ENCODE data around the gene NCOA6. TPM values are rescaled to one million over a fixed set of nuclear protein-coding genes. Genes with fewer than 3 reads are reported as not detected.
A peak's percentile ranks its signal among the peaks of the same experiment; 100 is the strongest.

The NCOA6 gene
- total RNA-seq, 3 donors from 2014 or later (not counting 1 experiment from before 2014, with no cell fraction given): 34.7 to 41.6 (median 37.0) TPM

- 93% methylated on average over 1 of the region's 2 CpGs for WGBS (ENCODE audit: insufficient coverage)
Observed at GRCh38 chr20:34748709-34749108, 76.7 kb downstream of the NCOA6 start.

DNA sequence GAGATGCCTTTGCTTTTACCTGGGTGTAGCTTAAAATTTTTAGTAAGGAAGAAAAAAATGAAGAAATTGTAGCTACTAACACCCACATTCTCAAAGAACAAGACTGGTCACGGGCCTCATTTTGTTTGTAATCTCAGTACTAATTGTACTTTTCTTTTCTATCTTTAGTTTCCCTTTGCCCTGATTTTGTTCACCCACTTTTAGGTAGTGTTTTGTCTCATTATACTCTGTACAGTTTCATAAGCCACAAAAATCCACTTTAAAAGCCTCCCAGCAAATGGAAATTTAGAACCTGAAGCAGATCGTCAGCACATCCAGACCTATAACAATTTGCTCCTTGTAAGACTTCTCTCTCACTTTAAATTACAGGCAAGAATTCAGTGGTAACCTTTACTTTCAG lies 78.0 kb downstream of the NCOA6 start:
- Mint-ChIP-seq H3K27ac (peak overlapping the region in 1 of 2 donors; percentile 31), H3K4me1 (peaks cover 8 to 9% of the 10 kb centered on the region in 2 donors), H3K27me3 (ENCODE audit: low read depth in 2 of 2) (no peaks in the 10 kb centered on the region), H3K4me3 (no peak overlapping the region), H3K9me3 (no peaks in the 10 kb centered on the region), H3K36me3 (peaks cover 7% of the 10 kb centered on the region)
- Histone ChIP-seq H3K27me3 (ENCODE audit: control insufficient read depth, insufficient read depth, low read length) (no peaks in the 10 kb centered on the region), H3K9me3 (ENCODE audit: control insufficient read depth, insufficient read depth, low read length) (no peaks in the 10 kb centered on the region), H3K36me3 (ENCODE audit: control insufficient read depth, insufficient read depth, low read length) (peaks cover 62% of the 10 kb centered on the region), H3K4me1 (ENCODE audit: control insufficient read depth, insufficient read depth, low read length) (no peaks in the 10 kb centered on the region), H3K27ac (ENCODE audit: low read length) (no peak overlapping the region), H3K4me3 (ENCODE audit: low read length) (no peak overlapping the region)
- 76% methylated on average over 2 of the region's 2 CpGs for WGBS (ENCODE audit: insufficient coverage)
- ATAC-seq (no peak), DNase-seq (no peak)
- intact Hi-C loops (cut with micrococcal nuclease): no loop called here
- no peak for TF ChIP-seq CTCF (IDR thresholded peaks at IDR 0.05)

More at GRCh38 chr20:34748709-34749108, 76.7 kb downstream of the NCOA6 start:
- no peaks in the 10 kb centered on the region for H3K4me1 Mint-ChIP-seq
- DNase-seq (no peak), ATAC-seq (no peak)
- H3K27me3 ChIP-seq (ENCODE audit: control insufficient read depth, insufficient read depth, low read length): no peaks in the 10 kb centered on the region
- no peaks in the 10 kb centered on the region for H3K9me3 ChIP-seq (ENCODE audit: control insufficient read depth, insufficient read depth, low read length)
- no peak for TF ChIP-seq CTCF (IDR thresholded peaks at IDR 0.05)
- H3K4me3 ChIP-seq (ENCODE audit: low read length): no peak overlapping the region
- no peak overlapping the region for H3K27ac Mint-ChIP-seq
- no peaks in the 10 kb centered on the region for H3K36me3 Mint-ChIP-seq
- intact Hi-C loops (cut with micrococcal nuclease): no loop called here
- H3K9me3 Mint-ChIP-seq: no peaks in the 10 kb centered on the region
- no peak overlapping the region for H3K27ac ChIP-seq (ENCODE audit: low read length)
- peaks cover 55% of the 10 kb centered on the region for H3K36me3 ChIP-seq (ENCODE audit: control insufficient read depth, insufficient read depth, low read length)
- no peaks in the 10 kb centered on the region for H3K4me1 ChIP-seq (ENCODE audit: control insufficient read depth, insufficient read depth, low read length)
- H3K4me3 Mint-ChIP-seq: no peak overlapping the region
- H3K27me3 Mint-ChIP-seq (ENCODE audit: low read depth in 2 of 2): no peaks in the 10 kb centered on the region

- no peaks in the 10 kb centered on the region for H3K27me3 Mint-ChIP-seq (ENCODE audit: low read depth in 2 of 2)
- no peaks in the 10 kb centered on the region for H3K4me1 ChIP-seq (ENCODE audit: control insufficient read depth, insufficient read depth, low read length)
- ATAC-seq (no peak), DNase-seq (no peak)
- WGBS (ENCODE audit: insufficient coverage): 93% methylated on average over 2 of the region's 3 CpGs
- no peaks in the 10 kb centered on the region for H3K9me3 ChIP-seq (ENCODE audit: control insufficient read depth, insufficient read depth, low read length)
- intact Hi-C loops (cut with micrococcal nuclease): no loop called here
- H3K27ac ChIP-seq (ENCODE audit: low read length): no peak overlapping the region
- H3K4me3 Mint-ChIP-seq: no peak overlapping the region
- H3K27ac Mint-ChIP-seq: no peak overlapping the region
- H3K36me3 ChIP-seq (ENCODE audit: control insufficient read depth, insufficient read depth, low read length): peaks cover 66% of the 10 kb centered on the region
- peaks cover 13% of the 10 kb centered on the region for H3K36me3 Mint-ChIP-seq
- no peak for TF ChIP-seq CTCF (IDR thresholded peaks at IDR 0.05)
- no peaks in the 10 kb centered on the region for H3K27me3 ChIP-seq (ENCODE audit: control insufficient read depth, insufficient read depth, low read length)
- peaks cover 8 to 13% of the 10 kb centered on the region in 2 donors for H3K4me1 Mint-ChIP-seq
- no peaks in the 10 kb centered on the region for H3K9me3 Mint-ChIP-seq
- no peak overlapping the region for H3K4me3 ChIP-seq (ENCODE audit: low read length)
Observed at GRCh38 chr20:34746674-34747073, 78.8 kb downstream of the NCOA6 start.

GRCh38 chr20:34744847-34745246 lies 80.6 kb downstream of the NCOA6 start:
- peaks cover 65% of the 10 kb centered on the region for H3K36me3 ChIP-seq (ENCODE audit: control insufficient read depth, insufficient read depth, low read length)
- H3K4me1 ChIP-seq (ENCODE audit: control insufficient read depth, insufficient read depth, low read length): no peaks in the 10 kb centered on the region
- H3K4me3 ChIP-seq (ENCODE audit: low read length): no peak overlapping the region
- DNase-seq (no peak), ATAC-seq (no peak)
- no peak overlapping the region for H3K27ac Mint-ChIP-seq
- no peaks in the 10 kb centered on the region for H3K9me3 ChIP-seq (ENCODE audit: control insufficient read depth, insufficient read depth, low read length)
- no peak overlapping the region for H3K27ac ChIP-seq (ENCODE audit: low read length)
- no peak for TF ChIP-seq CTCF (IDR thresholded peaks at IDR 0.05)
- H3K27me3 Mint-ChIP-seq (ENCODE audit: low read depth in 2 of 2): no peaks in the 10 kb centered on the region
- H3K9me3 Mint-ChIP-seq: no peaks in the 10 kb centered on the region
- H3K4me1 Mint-ChIP-seq: peaks cover 8 to 13% of the 10 kb centered on the region in 2 donors
- peaks cover 13% of the 10 kb centered on the region for H3K36me3 Mint-ChIP-seq
- intact Hi-C loops (cut with micrococcal nuclease): no loop called here
- WGBS (ENCODE audit: insufficient coverage): no CpG with 5 or more reads among the region's 1 CpG
- H3K4me3 Mint-ChIP-seq: no peak overlapping the region
- H3K27me3 ChIP-seq (ENCODE audit: control insufficient read depth, insufficient read depth, low read length): no peaks in the 10 kb centered on the region
